Thoracic aorta (tissue), 2 donors: ENCODE data around the gene OVOL2. TPM values are rescaled to one million over a fixed set of nuclear protein-coding genes. Genes with fewer than 3 reads are reported as not detected.

ENCODE experiments used
- ATAC-seq: fragments of 150-250 bp; one replicate; pipeline ENCODE4 v1.8.0; 2017; ENCODE audit warnings: low read depth; ENCODE audit not compliant: insufficient number of reproducible peaks, low FRiP score
- DNase-seq: peaks from one replicate; pipeline ENCODE4 v3.0.0-alpha.2; 2020; ENCODE audit warnings: low spot score
- H3K27ac ChIP-seq, 2 donors: fragments of 200-600 bp; sonication (generic); 1 replicate in 1 of 2; 2 replicates in 1 of 2; pipeline ENCODE4 v1.5.1; 2016; ENCODE audit warnings: mild to moderate bottlenecking in 2 of 2, moderate library complexity in 2 of 2
- H3K27me3 ChIP-seq: fragments of 200-600 bp; sonication (generic); replicated peaks from 2 replicates; pipeline ENCODE4 v1.6.0; 2016; ENCODE audit warnings: mild to moderate bottlenecking; ENCODE audit not compliant: insufficient read depth
- H3K36me3 ChIP-seq: fragments of 200-600 bp; sonication (generic); one replicate; pipeline ENCODE4 v1.5.1; 2016
- H3K4me1 ChIP-seq, 2 donors: fragments of 200-600 bp; sonication (generic); 1 replicate in 1 of 2; 2 replicates in 1 of 2; pipeline versions ENCODE4 v1.5.1 to v1.6.0; 2016; ENCODE audit warnings: low read depth in 2 of 2, mild to moderate bottlenecking in 1 of 2; ENCODE audit not compliant: control insufficient read depth in 1 of 2
- H3K4me3 ChIP-seq: fragments of 200-600 bp; sonication (generic); 2 replicates; pipeline ENCODE4 v1.5.1; 2016; ENCODE audit warnings: mild to moderate bottlenecking
- H3K9me3 ChIP-seq: fragments of 200-600 bp; sonication (generic); 2 replicates; pipeline ENCODE4 v1.5.1; 2016
- CTCF ChIP-seq: fragments of 200-600 bp; sonication (generic); IDR thresholded peaks from one replicate; pipeline ENCODE4 v1.5.1; 2019; ENCODE audit warnings: antibody characterized with exemption
- total RNA-seq, 2 donors: library from RNA; depleted of rRNA; stranded (reverse); fragments of >200 nt; gene quantifications; one replicate each; pipeline versions ENCODE4 v1.1.0 to v1.2.3, GENCODE V29; 2016

The OVOL2 gene
- total RNA-seq, 2 donors from 2014 or later: 0.71 TPM; not detected in 1

GRCh38 chr20:18007534-18008292 is 50.0 kb downstream of the OVOL2 start:
- Histone ChIP-seq H3K27ac (no peak overlapping the region), H3K27me3 (no peaks in the 10 kb centered on the region), H3K4me1 (peaks cover 0 to 7% of the 10 kb centered on the region in 2 donors), H3K36me3 (no peaks in the 10 kb centered on the region), H3K4me3 (no peak overlapping the region), H3K9me3 (no peaks in the 10 kb centered on the region)
- ATAC-seq: no peak
- no peak for TF ChIP-seq CTCF
- no peak for DNase-seq

GRCh38 chr20:18006684-18007083 is 51.0 kb downstream of the OVOL2 start:
- Histone ChIP-seq H3K4me1 (peaks cover 0 to 8% of the 10 kb centered on the region in 2 donors), H3K27ac (no peak overlapping the region), H3K36me3 (no peaks in the 10 kb centered on the region), H3K27me3 (no peaks in the 10 kb centered on the region), H3K4me3 (no peak overlapping the region), H3K9me3 (no peaks in the 10 kb centered on the region)
- ATAC-seq (no peak), DNase-seq (no peak)
- TF ChIP-seq CTCF: no peak

- ATAC-seq (no peak), DNase-seq (no peak)
- Histone ChIP-seq H3K4me1 (peaks cover 0 to 15% of the 10 kb centered on the region in 2 donors), H3K9me3 (no peaks in the 10 kb centered on the region), H3K27ac (no peak overlapping the region), H3K4me3 (no peak overlapping the region), H3K36me3 (no peaks in the 10 kb centered on the region), H3K27me3 (no peaks in the 10 kb centered on the region)
- TF ChIP-seq CTCF: no peak
Observed at GRCh38 chr20:18005990-18006364, 51.7 kb downstream of the OVOL2 start.

GRCh38 chr20:18005170-18005989 is 52.3 kb downstream of the OVOL2 start:
- no peaks in the 10 kb centered on the region for H3K9me3 ChIP-seq
- H3K4me1 ChIP-seq: peaks cover 0 to 15% of the 10 kb centered on the region in 2 donors
- no peak for TF ChIP-seq CTCF
- no peaks in the 10 kb centered on the region for H3K36me3 ChIP-seq
- no peak overlapping the region for H3K27ac ChIP-seq
- H3K4me3 ChIP-seq: no peak overlapping the region
- no peaks in the 10 kb centered on the region for H3K27me3 ChIP-seq
- ATAC-seq (no peak), DNase-seq (no peak)

GRCh38 chr20:18004384-18005031 is 53.2 kb downstream of the OVOL2 start:
- H3K4me1 ChIP-seq: peaks cover 0 to 15% of the 10 kb centered on the region in 2 donors
- ATAC-seq (no peak), DNase-seq (no peak)
- no peak overlapping the region for H3K4me3 ChIP-seq
- H3K36me3 ChIP-seq: no peaks in the 10 kb centered on the region
- TF ChIP-seq CTCF: no peak
- H3K27ac ChIP-seq: no peak overlapping the region
- H3K27me3 ChIP-seq: no peaks in the 10 kb centered on the region
- H3K9me3 ChIP-seq: no peaks in the 10 kb centered on the region
